CD4-positive, alpha-beta memory T cell (primary cell): ENCODE measurements around the gene DGUOK. TPM values are rescaled to one million over a fixed set of nuclear protein-coding genes. Genes with fewer than 3 reads are reported as not detected.

Experiments used
- CTCF ChIA-PET: fragments of 350-600 bp; sonication (Branson Sonifier 250); formaldehyde crosslinking; loops from one replicate; lab custom pipeline; 2021; ENCODE audit warnings: inconsistent platforms; ENCODE audit not compliant: partially characterized antibody; lab: Charles Lee
- POLR2A ChIA-PET: fragments of 350-600 bp; sonication (Branson Sonifier 250); formaldehyde crosslinking; loops from one replicate; lab custom pipeline; 2021; ENCODE audit not compliant: partially characterized antibody; lab: Charles Lee
- DNase-seq, 5 donors: peaks; one replicate each; pipeline versions ENCODE4 v3.0.0 to v3.0.0-alpha.2; 2020 to 2022; ENCODE audit warnings: mixed read lengths in 1 of 5
- H3K27ac ChIP-seq: one replicate; pipeline ENCODE4 v1.7.0; 2013; ENCODE audit warnings: low read depth, low read length
- H3K27me3 ChIP-seq: 2 replicates; pipeline ENCODE4 v1.7.0; 2013; ENCODE audit warnings: mild to moderate bottlenecking, low read length, moderate library complexity; ENCODE audit not compliant: insufficient read depth
- H3K36me3 ChIP-seq: 2 replicates; pipeline ENCODE4 v1.7.0; 2013; ENCODE audit warnings: mild to moderate bottlenecking, low read length, moderate library complexity; ENCODE audit not compliant: insufficient read depth
- H3K4me1 ChIP-seq: 2 replicates; pipeline ENCODE4 v1.7.0; 2013; ENCODE audit warnings: mild to moderate bottlenecking, low read length, moderate library complexity; ENCODE audit not compliant: insufficient read depth
- H3K4me3 ChIP-seq, 2 donors: one replicate each; pipeline ENCODE4 v1.7.0; 2013; ENCODE audit warnings: low read length in 2 of 2, mild to moderate bottlenecking in 1 of 2
- H3K9me3 ChIP-seq, 2 donors: one replicate each; pipeline ENCODE4 v1.7.0; 2013; ENCODE audit warnings: low read length in 2 of 2, control low read depth in 1 of 2; ENCODE audit not compliant: control insufficient read depth in 1 of 2
- H3K27ac Mint-ChIP-seq, 7 donors: one replicate each; pipeline ENCODE4 v1.8.0; 2020 to 2021; ENCODE audit warnings: mixed read lengths in 7 of 7, mild to moderate bottlenecking in 6 of 7, inconsistent platforms in 3 of 7, moderate library complexity in 3 of 7
- H3K27me3 Mint-ChIP-seq, 2 donors: one replicate each; pipeline ENCODE4 v1.8.0; 2020 to 2021; ENCODE audit warnings: mixed read lengths in 2 of 2
- H3K36me3 Mint-ChIP-seq, 2 donors: one replicate each; pipeline ENCODE4 v1.8.0; 2020 to 2021; ENCODE audit warnings: mixed read lengths in 2 of 2, inconsistent platforms in 1 of 2, mild to moderate bottlenecking in 1 of 2
- H3K4me1 Mint-ChIP-seq, 4 donors: one replicate each; pipeline ENCODE4 v1.8.0; 2020 to 2021; ENCODE audit warnings: mixed read lengths in 4 of 4, mild to moderate bottlenecking in 1 of 4
- H3K4me3 Mint-ChIP-seq, 8 donors: one replicate each; pipeline ENCODE4 v1.8.0; 2020 to 2021; ENCODE audit warnings: mixed read lengths in 8 of 8, mild to moderate bottlenecking in 7 of 8, moderate library complexity in 6 of 8, inconsistent platforms in 3 of 8
- H3K9me3 Mint-ChIP-seq, 8 donors: one replicate each; pipeline ENCODE4 v1.8.0; 2020 to 2021; ENCODE audit warnings: mixed read lengths in 8 of 8, mild to moderate bottlenecking in 5 of 8, inconsistent platforms in 3 of 8, moderate library complexity in 1 of 8
- intact Hi-C: fragments of 100-400 bp; cut with micrococcal nuclease; formaldehyde crosslinking; loops from one replicate; pipeline ENCODE4 v1.15.1; 2023
- polyA plus RNA-seq, 2 donors: library from polyadenylated mRNA; unstranded; fragments of 300-500 nt; fragmentation: Illumina TruSeq; gene quantifications; one replicate each; pipeline ENCODE4 v1.2.3, GENCODE V29; 2021
- total RNA-seq, 2 experiments: library from RNA; stranded (reverse); gene quantifications; one replicate each; pipeline ENCODE4 v1.2.3, GENCODE V29; 2021

DGUOK gene
- total and polyA plus RNA-seq, 4 experiments from 2014 or later = 52.2 to 199 (median 120) TPM

GRCh38 chr2:73946666-73947065 lies 20.0 kb downstream of the DGUOK start:
- Mint-ChIP-seq H3K4me3 (no peak overlapping the region), H3K27ac (peak overlapping the region in 5 of 7 donors; percentile 0 to 82 (median 72)), H3K9me3 (no peaks in the 10 kb centered on the region), H3K27me3 (no peaks in the 10 kb centered on the region), H3K36me3 (peaks cover 44 to 73% of the 10 kb centered on the region in 2 donors), H3K4me1 (peaks cover 36 to 78% (median 62%) of the 10 kb centered on the region in 4 donors)
- no peak overlapping the region for H3K27ac ChIP-seq
- ChIA-PET CTCF (interaction anchor here (1.3 kb wide), 1 partner anchor 389 kb away, joined by 4 read pairs; no protein-coding TSS in a partner anchor), POLR2A (interaction anchor here (0.6 kb wide), 1 partner anchor 213 kb away, joined by 5 read pairs; no protein-coding TSS in a partner anchor)
- H3K27me3 ChIP-seq = no peaks in the 10 kb centered on the region
- DNase-seq = no peak
- intact Hi-C loops = no loop called here
- H3K36me3 ChIP-seq = peaks cover 36% of the 10 kb centered on the region
- peaks cover 25% of the 10 kb centered on the region for H3K4me1 ChIP-seq
- H3K9me3 ChIP-seq = no peaks in the 10 kb centered on the region
- no peak overlapping the region for H3K4me3 ChIP-seq

GRCh38 chr2:73947412-73948018 lies 20.8 kb downstream of the DGUOK start:
- Histone ChIP-seq H3K4me1 (peaks cover 25% of the 10 kb centered on the region), H3K4me3 (no peak overlapping the region), H3K36me3 (peaks cover 40% of the 10 kb centered on the region), H3K27me3 (no peaks in the 10 kb centered on the region), H3K9me3 (no peaks in the 10 kb centered on the region), H3K27ac (no peak overlapping the region)
- ChIA-PET POLR2A (interaction anchor here (1.5 kb wide), 1 partner anchor 37 kb away, joined by 3 read pairs; the partner anchor contains the start of gene TET3), CTCF (interaction anchor here (0.6 to 0.8 kb wide), 2 partner anchors 10 to 203 kb away, joined by 3 read pairs; no protein-coding TSS in a partner anchor)
- Mint-ChIP-seq H3K9me3 (no peaks in the 10 kb centered on the region), H3K4me1 (peaks cover 37 to 82% (median 60%) of the 10 kb centered on the region in 4 donors), H3K4me3 (no peak overlapping the region), H3K27ac (peak overlapping the region in 3 of 7 donors; percentile 37 to 66 (median 61)), H3K36me3 (peaks cover 53 to 79% of the 10 kb centered on the region in 2 donors), H3K27me3 (no peaks in the 10 kb centered on the region)
- intact Hi-C loops = loop anchor here (2.0 kb wide), 1 partner anchor 17 kb away; no protein-coding TSS in a partner anchor
- DNase-seq = no peak

- H3K4me3 Mint-ChIP-seq = no peak overlapping the region
- Histone ChIP-seq H3K4me3 (no peak overlapping the region), H3K9me3 (no peaks in the 10 kb centered on the region), H3K4me1 (peaks cover 23% of the 10 kb centered on the region), H3K36me3 (peaks cover 47% of the 10 kb centered on the region), H3K27ac (no peak overlapping the region), H3K27me3 (no peaks in the 10 kb centered on the region)
- CTCF ChIA-PET = interaction anchor here (1.1 to 1.4 kb wide), 2 partner anchors 11 to 14 kb away, joined by 3 read pairs; no protein-coding TSS in a partner anchor
- no peaks in the 10 kb centered on the region for H3K27me3 Mint-ChIP-seq
- no peak for DNase-seq
- peaks cover 60 to 79% of the 10 kb centered on the region in 2 donors for H3K36me3 Mint-ChIP-seq
- POLR2A ChIA-PET = interaction anchor here (0.7 to 1.3 kb wide), 3 partner anchors 18 to 36 kb away, joined by 3 to 4 read pairs (median 3); partner anchors contain the start of gene DGUOK
- intact Hi-C loops = loop anchor here (2.0 kb wide), 1 partner anchor 15 kb away; no protein-coding TSS in a partner anchor
- H3K27ac Mint-ChIP-seq = peak overlapping the region in 5 of 7 donors; percentile 7 to 55 (median 37)
- H3K4me1 Mint-ChIP-seq = peaks cover 30 to 67% (median 51%) of the 10 kb centered on the region in 4 donors
- H3K9me3 Mint-ChIP-seq = no peaks in the 10 kb centered on the region
Measured at GRCh38 chr2:73949802-73950201, 23.1 kb downstream of the DGUOK start.

DNA sequence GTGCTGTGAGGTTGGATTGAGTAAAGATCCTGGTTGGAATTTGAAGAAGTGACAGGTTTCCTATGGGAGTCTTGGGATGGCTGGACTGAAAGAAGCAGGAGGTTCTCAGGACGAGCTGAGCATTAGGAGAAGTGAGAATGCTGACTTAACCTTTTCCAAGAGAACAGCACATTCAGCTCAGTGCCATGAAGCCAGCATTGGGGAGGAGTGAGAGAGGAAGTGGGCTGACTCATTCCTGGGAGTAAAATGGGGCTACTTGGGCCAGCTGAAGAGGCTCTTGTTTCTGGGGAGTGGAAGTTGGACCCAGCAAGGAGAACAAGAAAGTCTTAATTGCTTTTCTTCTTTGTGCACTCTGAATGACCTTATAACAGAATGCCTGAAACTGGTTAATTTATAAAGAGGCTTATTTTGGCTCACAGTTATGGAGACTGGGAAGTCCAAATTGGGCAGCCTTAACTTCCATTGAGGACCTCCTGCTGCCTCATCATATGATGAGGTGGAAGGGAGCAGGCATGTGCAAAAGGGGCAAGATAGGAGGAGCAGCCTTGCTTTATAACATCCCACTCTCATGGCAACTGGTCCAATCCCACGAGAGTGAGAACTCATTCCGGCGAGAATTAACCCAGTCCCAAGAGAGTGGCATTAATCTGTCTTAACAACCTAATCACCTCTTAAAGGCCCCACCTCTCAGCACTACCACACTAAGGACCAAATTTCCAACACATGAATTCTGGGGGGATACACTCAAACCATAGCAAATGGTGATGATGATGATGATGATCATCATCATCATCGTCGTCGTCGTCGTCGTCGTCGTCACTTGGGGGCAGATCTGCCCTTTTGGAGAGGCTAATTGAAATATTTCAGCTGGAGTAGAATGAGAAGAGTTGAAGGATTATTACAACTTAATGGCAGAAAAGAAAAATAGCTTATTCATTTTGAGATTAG lies 26.1 kb downstream of the DGUOK start:
- Mint-ChIP-seq H3K36me3 (peaks cover 68 to 77% of the 10 kb centered on the region in 2 donors), H3K4me1 (peaks cover 26 to 42% (median 33%) of the 10 kb centered on the region in 4 donors)
- H3K27ac ChIP-seq = no peak overlapping the region

GRCh38 chr2:73956218-73956865 lies 29.7 kb downstream of the DGUOK start:
- intact Hi-C loops = no loop called here
- Mint-ChIP-seq H3K27me3 (no peaks in the 10 kb centered on the region), H3K9me3 (no peaks in the 10 kb centered on the region), H3K27ac (peak overlapping the region in 4 of 7 donors; percentile 15 to 62 (median 47)), H3K36me3 (peaks cover 72 to 75% of the 10 kb centered on the region in 2 donors), H3K4me3 (no peak overlapping the region), H3K4me1 (peaks cover 4 to 15% (median 9%) of the 10 kb centered on the region in 4 donors)
- Histone ChIP-seq H3K9me3 (no peaks in the 10 kb centered on the region), H3K36me3 (peaks cover 50% of the 10 kb centered on the region), H3K4me1 (no peaks in the 10 kb centered on the region), H3K27ac (no peak overlapping the region), H3K4me3 (no peak overlapping the region), H3K27me3 (no peaks in the 10 kb centered on the region)
- CTCF ChIA-PET = no interaction called here
- DNase-seq = no peak
- POLR2A ChIA-PET = no interaction called here

More for the DNA sequence above, 26.1 kb downstream of the DGUOK start:
- Mint-ChIP-seq H3K4me3 (no peak overlapping the region), H3K9me3 (no peaks in the 10 kb centered on the region), H3K27ac (peak overlapping the region in 5 of 7 donors; percentile 5 to 77 (median 60)), H3K27me3 (no peaks in the 10 kb centered on the region)
- no peak overlapping the region for H3K4me3 ChIP-seq
- peaks cover 21% of the 10 kb centered on the region for H3K4me1 ChIP-seq
- H3K27me3 ChIP-seq = no peaks in the 10 kb centered on the region
- no peaks in the 10 kb centered on the region for H3K9me3 ChIP-seq
- intact Hi-C loops = no loop called here
- CTCF ChIA-PET = interaction anchor here (0.7 to 2.0 kb wide), 2 partner anchors 8 to 35 kb away, joined by 3 to 5 read pairs; no protein-coding TSS in a partner anchor
- POLR2A ChIA-PET = no interaction called here
- DNase-seq = no peak
- H3K36me3 ChIP-seq = peaks cover 46% of the 10 kb centered on the region

GRCh38 chr2:73961274-73961673 lies 34.6 kb downstream of the DGUOK start:
- no peak for DNase-seq
- peaks cover 6% of the 10 kb centered on the region for H3K4me1 ChIP-seq
- Mint-ChIP-seq H3K36me3 (peaks cover 45 to 47% of the 10 kb centered on the region in 2 donors), H3K4me1 (peaks cover 12 to 27% (median 18%) of the 10 kb centered on the region in 4 donors), H3K27me3 (no peaks in the 10 kb centered on the region), H3K4me3 (no peak overlapping the region), H3K27ac (no peak overlapping the region), H3K9me3 (peaks cover 0 to 8% (median 3%) of the 10 kb centered on the region in 8 donors)
- H3K27me3 ChIP-seq = no peaks in the 10 kb centered on the region
- H3K27ac ChIP-seq = no peak overlapping the region
- H3K36me3 ChIP-seq = peaks cover 32% of the 10 kb centered on the region
- ChIA-PET POLR2A (no interaction called here), CTCF (no interaction called here)
- intact Hi-C loops = no loop called here
- H3K9me3 ChIP-seq = no peaks in the 10 kb centered on the region
- no peak overlapping the region for H3K4me3 ChIP-seq
